Frontal cortex (tissue), 4 donors: ENCODE data around the gene TRAM2. TPM values are rescaled to one million over a fixed set of nuclear protein-coding genes. Genes with fewer than 3 reads are reported as not detected.

Experiments
- DNase-seq, 2 donors: peaks; one replicate each; pipeline ENCODE4 v3.0.0; 2012; ENCODE audit warnings: low spot score in 2 of 2
- FAIRE-seq: peaks from 2 replicates; lab custom pipeline; 2012; peaks lifted over from hg19 to GRCh38; lab: Jason Lieb, UNC
- total RNA-seq: library from RNA; depleted of rRNA; stranded (reverse); fragments of >200 nt; gene quantifications from one replicate; pipeline ENCODE4 v1.2.3, GENCODE V29; 2014
- donor health status: control.
- donor health status: control.
- donor health status: control.

Gene TRAM2
- total RNA-seq, 1 donor from 2014 or later: 2.0 TPM

GRCh38 chr6:52549428-52549827 is 27.4 kb downstream of the TRAM2 start:
- no peak for FAIRE-seq
- no peak for DNase-seq

- no peak for FAIRE-seq
- DNase-seq: no peak
These were observed 27.9 kb downstream of the TRAM2 start for GRCh38 chr6:52548999-52549398.

- FAIRE-seq (no peak), DNase-seq (no peak)
These were observed 28.5 kb downstream of the TRAM2 start for GRCh38 chr6:52548353-52548713.

GRCh38 chr6:52547647-52548352 is 29.1 kb downstream of the TRAM2 start:
- FAIRE-seq (no peak), DNase-seq (no peak)

- DNase-seq (no peak), FAIRE-seq (no peak)
These were observed 30.2 kb downstream of the TRAM2 start for GRCh38 chr6:52546678-52547077.

- FAIRE-seq (no peak), DNase-seq (no peak)
These were observed 30.7 kb downstream of the TRAM2 start for GRCh38 chr6:52546192-52546591.

- DNase-seq (no peak), FAIRE-seq (no peak)
These were observed 31.3 kb downstream of the TRAM2 start for GRCh38 chr6:52545406-52546119.

GRCh38 chr6:52544602-52545405 is 32.1 kb downstream of the TRAM2 start:
- DNase-seq (no peak), FAIRE-seq (no peak)

- DNase-seq (no peak), FAIRE-seq (no peak)
These were observed 32.9 kb downstream of the TRAM2 start for GRCh38 chr6:52543729-52544601.

GRCh38 chr6:52543262-52543661 is 33.6 kb downstream of the TRAM2 start:
- FAIRE-seq: no peak
- DNase-seq: no peak

GRCh38 chr6:52541135-52541534 is 35.7 kb downstream of the TRAM2 start:
- FAIRE-seq (no peak), DNase-seq (no peak)

- DNase-seq (no peak), FAIRE-seq (no peak)
These were observed 36.5 kb downstream of the TRAM2 start for GRCh38 chr6:52540286-52540902.

- DNase-seq: no peak
- no peak for FAIRE-seq
These were observed 37.3 kb downstream of the TRAM2 start for GRCh38 chr6:52539607-52540006.

- FAIRE-seq (no peak), DNase-seq (no peak)
These were observed 37.9 kb downstream of the TRAM2 start for GRCh38 chr6:52538901-52539354.

- DNase-seq (no peak), FAIRE-seq (no peak)
These were observed 38.5 kb downstream of the TRAM2 start for GRCh38 chr6:52538252-52538900.

- DNase-seq (no peak), FAIRE-seq (no peak)
These were observed 39.7 kb downstream of the TRAM2 start for GRCh38 chr6:52537001-52537753.

GRCh38 chr6:52536424-52536916 is 40.4 kb downstream of the TRAM2 start:
- DNase-seq: no peak
- FAIRE-seq: no peak
